Fibroblast of lung (primary cell): ENCODE measurements around the gene TBC1D22A. TPM values are rescaled to one million over a fixed set of nuclear protein-coding genes. Genes with fewer than 3 reads are reported as not detected.

Experiments used
- DNase-seq, 2 donors: peaks; one replicate each; pipeline versions ENCODE4 v3.0.0 to v3.0.0-alpha.2; 2010; ENCODE audit warnings: low read depth in 2 of 2
- H2AFZ ChIP-seq: 2 replicates; pipeline ENCODE4 v1.5.1; 2012; ENCODE audit warnings: low read length, control low read depth, inconsistent platforms
- H3K27ac ChIP-seq: 2 replicates; pipeline ENCODE4 v1.5.1; 2011; ENCODE audit warnings: low read length, control low read depth; ENCODE audit not compliant: insufficient read depth
- H3K27me3 ChIP-seq: 2 replicates; pipeline ENCODE4 v1.5.1; 2011; ENCODE audit warnings: mild to moderate bottlenecking, low read length; ENCODE audit not compliant: control insufficient read depth, insufficient read depth
- H3K36me3 ChIP-seq: 2 replicates; pipeline ENCODE4 v1.5.1; 2011; ENCODE audit warnings: low read length; ENCODE audit not compliant: control insufficient read depth, insufficient read depth
- H3K4me1 ChIP-seq: 2 replicates; pipeline ENCODE4 v1.5.1; 2011; ENCODE audit warnings: low read length; ENCODE audit not compliant: control insufficient read depth, insufficient read depth; ENCODE audit errors: extremely low read depth
- H3K4me2 ChIP-seq: 2 replicates; pipeline ENCODE4 v1.5.1; 2011; ENCODE audit warnings: low read length, control low read depth; ENCODE audit not compliant: insufficient read depth; ENCODE audit errors: extremely low read depth
- H3K4me3 ChIP-seq, 4 experiments: fragments of 200-600 bp in 1 of 4; sonication (generic) in 1 of 4; replicated peaks in 1 of 4; 2 replicates each; pipeline ENCODE4 v1.5.1; 2011 to 2016; ENCODE audit warnings: low read length in 4 of 4, low read depth in 3 of 4, mild to moderate bottlenecking in 3 of 4, control low read depth in 2 of 4, inconsistent platforms in 1 of 4, mixed read lengths in 1 of 4; ENCODE audit not compliant: insufficient read depth in 1 of 4; ENCODE audit errors: control extremely low read depth in 1 of 4
- H3K79me2 ChIP-seq: 2 replicates; pipeline ENCODE4 v1.5.1; 2012; ENCODE audit warnings: mild to moderate bottlenecking, low read length, inconsistent platforms; ENCODE audit not compliant: control insufficient read depth, insufficient read depth
- H3K9ac ChIP-seq: 2 replicates; pipeline ENCODE4 v1.5.1; 2011; ENCODE audit warnings: mild to moderate bottlenecking, low read length, control low read depth; ENCODE audit not compliant: insufficient read depth
- H3K9me3 ChIP-seq: 2 replicates; pipeline ENCODE4 v1.5.1; 2012; ENCODE audit warnings: low read depth, low read length; ENCODE audit not compliant: control insufficient read depth, insufficient read depth
- H4K20me1 ChIP-seq: 2 replicates; pipeline ENCODE4 v1.5.1; 2011; ENCODE audit warnings: low read length; ENCODE audit not compliant: control insufficient read depth, insufficient read depth; ENCODE audit errors: extremely low read depth
- CTCF ChIP-seq, 2 donors: IDR thresholded peaks in 1 of 2; conservative IDR thresholded peaks in 1 of 2; 1 replicate in 1 of 2; 2 replicates in 1 of 2; pipeline ENCODE4 v1.5.1; 2011 to 2012; ENCODE audit warnings: low read length in 2 of 2, control low read depth in 1 of 2, inconsistent platforms in 1 of 2, low read depth in 1 of 2, mild to moderate bottlenecking in 1 of 2
- EZH2 ChIP-seq: IDR thresholded peaks from 2 replicates; pipeline ENCODE4 v1.5.1; 2012; ENCODE audit warnings: low read length, control low read depth, mild to moderate bottlenecking; ENCODE audit errors: missing control alignments
- polyA plus RNA-seq, 2 donors: library from polyadenylated mRNA; depleted of rRNA in 1 of 2; stranded (reverse) in 1 of 2; unstranded in 1 of 2; fragments of >200 nt; gene quantifications; 2 replicates each; pipeline ENCODE4 v1.2.1, GENCODE V29; 2011 to 2012; ENCODE audit warnings: missing spikeins in 1 of 2
- total RNA-seq: library from RNA; depleted of rRNA; stranded (reverse); fragments of >200 nt; gene quantifications from 2 replicates; pipeline ENCODE4 v1.2.1, GENCODE V29; 2014

TBC1D22A gene
- total and polyA plus RNA-seq, 2 donors (not counting 1 experiment from before 2014, with no cell fraction given) = 11.6 to 17.6 TPM

GRCh38 chr22:47032091-47032943 lies 269.9 kb downstream of the TBC1D22A start:
- no peak for DNase-seq
- no peak for TF ChIP-seq EZH2
- TF ChIP-seq CTCF (conservative IDR thresholded peaks at IDR 0.05 in 1 of 2, IDR thresholded peaks at IDR 0.05 in 1 of 2; ENCODE audit: low read depth in 1 of 2, low read length in 2 of 2) = no peak
- no peaks in the 10 kb centered on the region for H4K20me1 ChIP-seq

GRCh38 chr22:47032956-47033647 lies 270.7 kb downstream of the TBC1D22A start:
- no peak overlapping the region for H3K4me3 ChIP-seq
- DNase-seq = no peak
- TF ChIP-seq EZH2 = no peak
- no peak for TF ChIP-seq CTCF (conservative IDR thresholded peaks at IDR 0.05 in 1 of 2, IDR thresholded peaks at IDR 0.05 in 1 of 2; ENCODE audit: low read depth in 1 of 2, low read length in 2 of 2)
- no peak overlapping the region for H2AFZ ChIP-seq
- no peaks in the 10 kb centered on the region for H3K36me3 ChIP-seq
- H3K27ac ChIP-seq = no peak overlapping the region
- no peak overlapping the region for H3K9ac ChIP-seq
- H3K27me3 ChIP-seq = no peaks in the 10 kb centered on the region
- H3K4me2 ChIP-seq = no peak overlapping the region
- no peaks in the 10 kb centered on the region for H3K4me1 ChIP-seq
- no peaks in the 10 kb centered on the region for H4K20me1 ChIP-seq
- no peaks in the 10 kb centered on the region for H3K9me3 ChIP-seq
- H3K79me2 ChIP-seq = no peaks in the 10 kb centered on the region

More at GRCh38 chr22:47032091-47032943, 269.9 kb downstream of the TBC1D22A start:
- no peak overlapping the region for H3K27ac ChIP-seq
- no peak overlapping the region for H3K4me3 ChIP-seq
- H3K36me3 ChIP-seq = no peaks in the 10 kb centered on the region
- H3K9ac ChIP-seq = no peak overlapping the region
- no peaks in the 10 kb centered on the region for H3K27me3 ChIP-seq
- no peak overlapping the region for H3K4me2 ChIP-seq
- no peaks in the 10 kb centered on the region for H3K79me2 ChIP-seq
- H3K4me1 ChIP-seq = no peaks in the 10 kb centered on the region
- no peaks in the 10 kb centered on the region for H3K9me3 ChIP-seq
- no peak overlapping the region for H2AFZ ChIP-seq

GRCh38 chr22:47033648-47034000 lies 271.2 kb downstream of the TBC1D22A start:
- Histone ChIP-seq H3K27ac (no peak overlapping the region), H2AFZ (no peak overlapping the region), H4K20me1 (no peaks in the 10 kb centered on the region), H3K27me3 (no peaks in the 10 kb centered on the region), H3K4me1 (no peaks in the 10 kb centered on the region), H3K9me3 (no peaks in the 10 kb centered on the region), H3K4me3 (no peak overlapping the region), H3K79me2 (no peaks in the 10 kb centered on the region), H3K36me3 (no peaks in the 10 kb centered on the region), H3K9ac (no peak overlapping the region), H3K4me2 (no peak overlapping the region)
- DNase-seq = no peak
- TF ChIP-seq CTCF (conservative IDR thresholded peaks at IDR 0.05 in 1 of 2, IDR thresholded peaks at IDR 0.05 in 1 of 2; ENCODE audit: low read depth in 1 of 2, low read length in 2 of 2) (no peak), EZH2 (no peak)
